ENCODE data around the gene CTSE. TPM values are rescaled to one million over a fixed set of nuclear protein-coding genes. Genes with fewer than 3 reads are reported as not detected.

CTSE gene
- total and polyA plus RNA-seq, 2 of the 13 experiments (the other 11 are each of a cell fraction or from before 2014, with no cell fraction given): 0.50 to 0.69 TPM

GRCh38 chr1:205983925-205984725, 39.6 kb downstream of the CTSE start (continued):
- peak; percentile 49; the same call in 1 of the 2 replicates for TF ChIP-seq PRDM10 (CRISPR knock-in tag; IDR thresholded peaks at IDR 0.05; ENCODE audit: low read depth)
- 0 out of 2 replicates have a peak, but pooled peaks have one; percentile 15 for TF ChIP-seq CENPT (CRISPR knock-in tag; IDR thresholded peaks at IDR 0.05; ENCODE audit: low read depth)
- TF ChIP-seq ZNF350 (CRISPR knock-in tag; IDR thresholded peaks at IDR 0.05; ENCODE audit: borderline replicate concordance, low read depth): peak; percentile 36; the same call in 1 of the 2 replicates
- peak; percentile 83 for TF ChIP-seq GATAD2A (CRISPR knock-in tag; IDR thresholded peaks at IDR 0.05)
- peak; percentile 69; the same call in 1 of the 2 replicates for TF ChIP-seq NFE2L2 (IDR thresholded peaks at IDR 0.05; ENCODE audit: low read length)
- TF ChIP-seq, protein P1, sequence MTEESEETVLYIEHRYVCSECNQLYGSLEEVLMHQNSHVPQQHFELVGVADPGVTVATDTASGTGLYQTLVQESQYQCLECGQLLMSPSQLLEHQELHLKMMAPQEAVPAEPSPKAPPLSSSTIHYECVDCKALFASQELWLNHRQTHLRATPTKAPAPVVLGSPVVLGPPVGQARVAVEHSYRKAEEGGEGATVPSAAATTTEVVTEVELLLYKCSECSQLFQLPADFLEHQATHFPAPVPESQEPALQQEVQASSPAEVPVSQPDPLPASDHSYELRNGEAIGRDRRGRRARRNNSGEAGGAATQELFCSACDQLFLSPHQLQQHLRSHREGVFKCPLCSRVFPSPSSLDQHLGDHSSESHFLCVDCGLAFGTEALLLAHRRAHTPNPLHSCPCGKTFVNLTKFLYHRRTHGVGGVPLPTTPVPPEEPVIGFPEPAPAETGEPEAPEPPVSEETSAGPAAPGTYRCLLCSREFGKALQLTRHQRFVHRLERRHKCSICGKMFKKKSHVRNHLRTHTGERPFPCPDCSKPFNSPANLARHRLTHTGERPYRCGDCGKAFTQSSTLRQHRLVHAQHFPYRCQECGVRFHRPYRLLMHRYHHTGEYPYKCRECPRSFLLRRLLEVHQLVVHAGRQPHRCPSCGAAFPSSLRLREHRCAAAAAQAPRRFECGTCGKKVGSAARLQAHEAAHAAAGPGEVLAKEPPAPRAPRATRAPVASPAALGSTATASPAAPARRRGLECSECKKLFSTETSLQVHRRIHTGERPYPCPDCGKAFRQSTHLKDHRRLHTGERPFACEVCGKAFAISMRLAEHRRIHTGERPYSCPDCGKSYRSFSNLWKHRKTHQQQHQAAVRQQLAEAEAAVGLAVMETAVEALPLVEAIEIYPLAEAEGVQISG (CRISPR knock-in tag; IDR thresholded peaks at IDR 0.05): no peak
- peak; percentile 3; the same call in 1 of the 2 replicates for TF ChIP-seq FOXJ3 (CRISPR knock-in tag; IDR thresholded peaks at IDR 0.05; ENCODE audit: borderline replicate concordance)
- peak; percentile 25; the same call in 1 of the 2 replicates for TF ChIP-seq THAP9 (CRISPR knock-in tag; IDR thresholded peaks at IDR 0.05; ENCODE audit: borderline replicate concordance)
- TF ChIP-seq SALL2 (CRISPR knock-in tag; IDR thresholded peaks at IDR 0.05): no peak
- TF ChIP-seq ZNF543 (CRISPR knock-in tag; IDR thresholded peaks at IDR 0.05): no peak
- TF ChIP-seq, protein P2, sequence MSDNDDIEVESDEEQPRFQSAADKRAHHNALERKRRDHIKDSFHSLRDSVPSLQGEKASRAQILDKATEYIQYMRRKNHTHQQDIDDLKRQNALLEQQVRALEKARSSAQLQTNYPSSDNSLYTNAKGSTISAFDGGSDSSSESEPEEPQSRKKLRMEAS (IDR thresholded peaks at IDR 0.05): 0 out of 2 replicates have a peak, but pooled peaks have one; percentile 19
- peak; percentile 20; the same call in 1 of the 2 replicates for TF ChIP-seq SMC3 (IDR thresholded peaks at IDR 0.05; ENCODE audit: low read length)
- peak; percentile 65 for TF ChIP-seq HDAC1 (CRISPR knock-in tag; IDR thresholded peaks at IDR 0.05)
- peak; percentile 92 for TF ChIP-seq ELF3 (CRISPR knock-in tag; IDR thresholded peaks at IDR 0.05)
- peak; percentile 62; the same call in 1 of the 2 replicates for TF ChIP-seq HBP1 (CRISPR knock-in tag; IDR thresholded peaks at IDR 0.05; ENCODE audit: low read depth)
- TF ChIP-seq KDM2A (CRISPR knock-in tag; IDR thresholded peaks at IDR 0.05; ENCODE audit: borderline replicate concordance, low read depth): peak; percentile 10; the same call in 1 of the 2 replicates

All from HepG2 (cell line).